Vagina (tissue), 2 donors: Measurements from ENCODE around the gene RAPGEF5. TPM values are rescaled to one million over a fixed set of nuclear protein-coding genes. Genes with fewer than 3 reads are reported as not detected.

Source experiments
- DNase-seq, 2 donors: peaks; one replicate each; pipeline ENCODE4 v3.0.0-alpha.2; 2017; ENCODE audit errors: extremely low spot score in 2 of 2
- H3K27ac ChIP-seq: fragments of 200-600 bp; sonication (generic); one replicate; pipeline ENCODE4 v1.5.1; 2019
- H3K27me3 ChIP-seq: fragments of 200-600 bp; sonication (generic); one replicate; pipeline ENCODE4 v1.5.1; 2019
- H3K36me3 ChIP-seq, 2 donors: fragments of 200-600 bp; sonication (generic); one replicate each; pipeline ENCODE4 v1.5.1; 2017 to 2019
- H3K4me1 ChIP-seq: fragments of 200-600 bp; sonication (generic); one replicate; pipeline ENCODE4 v1.5.1; 2019
- H3K4me3 ChIP-seq, 2 donors: fragments of 200-600 bp; sonication (generic); 1 replicate in 1 of 2; 2 replicates in 1 of 2; pipeline ENCODE4 v1.5.1; 2016 to 2019
- H3K9me3 ChIP-seq: fragments of 200-600 bp; sonication (generic); one replicate; pipeline ENCODE4 v1.5.1; 2019
- CTCF ChIP-seq, 3 experiments: fragments of 450-650 bp in 2 of 3; fragments of 200-600 bp in 1 of 3; sonication (generic) in 1 of 3; IDR thresholded peaks; one replicate each; pipeline ENCODE4 v1.5.1; 2017 to 2019; ENCODE audit warnings: antibody characterized with exemption in 3 of 3, mild to moderate bottlenecking in 2 of 3, moderate library complexity in 2 of 3
- POLR2A ChIP-seq, 2 donors: fragments of 450-650 bp; IDR thresholded peaks; one replicate each; pipeline ENCODE4 v1.6.1; 2017; ENCODE audit warnings: antibody characterized with exemption in 2 of 2, mild to moderate bottlenecking in 2 of 2, moderate library complexity in 2 of 2
- POLR2AphosphoS5 ChIP-seq, 2 donors: sonication (generic); formaldehyde crosslinking; IDR thresholded peaks; one replicate each; pipeline ENCODE4 v1.9.0; 2017; ENCODE audit warnings: antibody characterized with exemption in 2 of 2, mild to moderate bottlenecking in 2 of 2, low read depth in 1 of 2; ENCODE audit not compliant: insufficient read depth in 1 of 2
- intact Hi-C: fragments of 100-400 bp; cut with DNase I; formaldehyde crosslinking; loops from one replicate; pipeline ENCODE4 v1.15.1; 2023
- total RNA-seq: library from RNA; depleted of rRNA; stranded (reverse); fragments of >200 nt; gene quantifications from one replicate; pipeline ENCODE4 v1.2.3, GENCODE V29; 2016

RAPGEF5 gene
- total RNA-seq, 1 donor from 2014 or later, result 68.0 TPM

GRCh38 chr7:22268884-22269421 is 88.0 kb downstream of the RAPGEF5 start:
- DNase-seq, result no peak
- Histone ChIP-seq H3K27ac (no peak overlapping the region), H3K36me3 (no peaks in the 10 kb centered on the region), H3K4me3 (no peak overlapping the region), H3K27me3 (no peaks in the 10 kb centered on the region), H3K4me1 (no peaks in the 10 kb centered on the region), H3K9me3 (no peaks in the 10 kb centered on the region)
- TF ChIP-seq CTCF (IDR thresholded peaks at IDR 0.05) (no peak), POLR2AphosphoS5 (IDR thresholded peaks at IDR 0.05; ENCODE audit: insufficient read depth in 1 of 2, low read depth in 1 of 2) (no peak), POLR2A (IDR thresholded peaks at IDR 0.05) (no peak)
- intact Hi-C loops, result no loop called here

GRCh38 chr7:22267930-22268615 is 88.9 kb downstream of the RAPGEF5 start:
- Histone ChIP-seq H3K9me3 (no peaks in the 10 kb centered on the region), H3K36me3 (no peaks in the 10 kb centered on the region), H3K4me3 (no peak overlapping the region), H3K27me3 (no peaks in the 10 kb centered on the region), H3K4me1 (no peaks in the 10 kb centered on the region), H3K27ac (no peak overlapping the region)
- TF ChIP-seq POLR2A (IDR thresholded peaks at IDR 0.05) (no peak), CTCF (IDR thresholded peaks at IDR 0.05) (no peak), POLR2AphosphoS5 (IDR thresholded peaks at IDR 0.05; ENCODE audit: insufficient read depth in 1 of 2, low read depth in 1 of 2) (no peak)
- no peak for DNase-seq
- intact Hi-C loops, result no loop called here

GRCh38 chr7:22262538-22262937 is 94.4 kb downstream of the RAPGEF5 start:
- no peak for TF ChIP-seq CTCF (IDR thresholded peaks at IDR 0.05)
- no peak for TF ChIP-seq POLR2A (IDR thresholded peaks at IDR 0.05)
- no peak for TF ChIP-seq POLR2AphosphoS5 (IDR thresholded peaks at IDR 0.05; ENCODE audit: insufficient read depth in 1 of 2, low read depth in 1 of 2)
- intact Hi-C loops, result no loop called here

GRCh38 chr7:22256541-22257096 is 100.3 kb downstream of the RAPGEF5 start:
- Histone ChIP-seq H3K36me3 (no peaks in the 10 kb centered on the region), H3K4me3 (no peak overlapping the region), H3K9me3 (no peaks in the 10 kb centered on the region), H3K27me3 (no peaks in the 10 kb centered on the region), H3K4me1 (no peaks in the 10 kb centered on the region), H3K27ac (no peak overlapping the region)
- intact Hi-C loops, result loop anchor here (10.0 kb wide), 1 partner anchor 142 kb away; no protein-coding TSS in a partner anchor
- no peak for DNase-seq
- TF ChIP-seq POLR2A (IDR thresholded peaks at IDR 0.05) (no peak), POLR2AphosphoS5 (IDR thresholded peaks at IDR 0.05; ENCODE audit: insufficient read depth in 1 of 2, low read depth in 1 of 2) (no peak), CTCF (IDR thresholded peaks at IDR 0.05) (no peak)

More at GRCh38 chr7:22262538-22262937, 94.4 kb downstream of the RAPGEF5 start:
- no peaks in the 10 kb centered on the region for H3K27me3 ChIP-seq
- DNase-seq, result no peak
- H3K27ac ChIP-seq, result no peak overlapping the region
- H3K4me1 ChIP-seq, result no peaks in the 10 kb centered on the region
- H3K36me3 ChIP-seq, result no peaks in the 10 kb centered on the region
- H3K4me3 ChIP-seq, result no peak overlapping the region
- H3K9me3 ChIP-seq, result no peaks in the 10 kb centered on the region

GRCh38 chr7:22255834-22256233 is 101.1 kb downstream of the RAPGEF5 start:
- no peak overlapping the region for H3K27ac ChIP-seq

More at GRCh38 chr7:22255834-22256233, 101.1 kb downstream of the RAPGEF5 start:
- no peak for DNase-seq
- intact Hi-C loops, result loop anchor here (10.0 kb wide), 1 partner anchor 141 kb away; no protein-coding TSS in a partner anchor
- Histone ChIP-seq H3K9me3 (no peaks in the 10 kb centered on the region), H3K36me3 (no peaks in the 10 kb centered on the region), H3K4me3 (no peak overlapping the region), H3K4me1 (no peaks in the 10 kb centered on the region), H3K27me3 (no peaks in the 10 kb centered on the region)
- TF ChIP-seq POLR2A (IDR thresholded peaks at IDR 0.05) (no peak), CTCF (IDR thresholded peaks at IDR 0.05) (no peak), POLR2AphosphoS5 (IDR thresholded peaks at IDR 0.05; ENCODE audit: insufficient read depth in 1 of 2, low read depth in 1 of 2) (no peak)
